Islet precursor cell (in vitro differentiated cells): Measurements from ENCODE around the gene SLC16A2.

ENCODE experiments used
- DNase-seq: peaks from one replicate; pipeline ENCODE4 v3.0.0-alpha.2; 2018

Gene SLC16A2

GRCh38 chrX:74545880-74546523, 124.7 kb downstream of the SLC16A2 start:
- no peak for DNase-seq

- no peak for DNase-seq
Measured at GRCh38 chrX:74546984-74547383, 125.7 kb downstream of the SLC16A2 start.

GRCh38 chrX:74550295-74550802, 129.1 kb downstream of the SLC16A2 start:
- peak; percentile 86 for DNase-seq

- no peak for DNase-seq
Measured at GRCh38 chrX:74551934-74552333, 130.6 kb downstream of the SLC16A2 start.

- no peak for DNase-seq
Measured at GRCh38 chrX:74557378-74557777, 136.1 kb downstream of the SLC16A2 start.

GRCh38 chrX:74578137-74578536, 156.8 kb downstream of the SLC16A2 start:
- DNase-seq, result no peak

- no peak for DNase-seq
Measured at GRCh38 chrX:74579597-74580198, 158.4 kb downstream of the SLC16A2 start.
